ENCODE results near the gene ZNF423.
A peak's percentile ranks its signal among the peaks of the same experiment; 100 is the strongest.
"Not testable (repeated sequence)": the region's sequence is repeated elsewhere in the genome, so short reads cannot be mapped to it uniquely, and the experiment has no call there.

The ZNF423 gene

DNA sequence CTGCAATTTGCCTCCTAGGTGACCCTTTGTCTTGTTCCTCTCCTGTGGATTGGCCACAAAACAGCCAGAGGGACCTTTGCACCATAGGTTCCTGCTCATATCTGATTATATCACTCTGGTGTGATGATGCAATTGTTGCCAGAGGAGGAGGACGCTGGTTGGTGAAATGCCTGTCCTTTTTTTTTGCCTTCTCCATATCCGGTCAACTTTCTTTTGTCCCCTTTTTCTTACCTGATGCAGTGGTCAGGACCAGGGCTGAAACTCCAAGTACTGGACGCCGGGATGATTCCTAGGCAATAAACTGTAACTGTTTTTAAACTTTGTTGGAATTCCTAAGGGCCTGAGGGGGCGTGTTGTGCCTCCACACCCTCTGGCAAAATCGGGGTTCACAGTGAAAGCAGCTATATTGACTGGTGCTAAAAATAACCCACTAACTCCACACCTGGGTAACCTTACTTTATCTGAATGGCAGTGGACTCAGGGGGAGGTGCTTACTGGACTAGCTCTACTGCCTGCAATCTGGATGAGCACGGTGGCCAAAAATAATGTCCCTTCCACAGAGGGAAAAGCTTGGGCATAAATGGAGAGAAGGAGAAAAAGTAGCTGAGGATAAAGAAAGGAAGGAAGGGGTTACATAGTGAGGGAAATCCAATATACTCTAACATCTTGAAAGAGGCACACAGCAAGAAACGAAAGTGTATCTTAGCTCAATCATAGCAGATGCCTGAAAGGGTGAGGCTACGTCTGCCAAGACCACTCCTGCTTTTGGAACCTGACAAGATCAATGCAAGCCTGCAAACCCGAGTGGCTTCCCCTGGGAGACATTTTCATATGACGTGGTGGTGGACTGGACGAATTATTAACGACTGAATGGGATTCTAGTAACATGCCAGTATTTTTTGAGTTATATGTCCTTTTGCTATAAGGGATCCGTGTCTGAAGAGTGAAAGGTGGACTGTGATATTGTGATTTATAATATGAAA is 28.4 kb upstream of the ZNF423 start:
- no peaks in the 10 kb centered on the region; the same call in 1 of the 2 replicates for H3K27me3 ChIP-seq (replicated peaks; ENCODE audit: control insufficient read depth, insufficient read depth, low read length)
- no peak overlapping the region for H3K4me3 ChIP-seq (replicated peaks; ENCODE audit: low read depth, low read length)
- no peak for DNase-seq (ENCODE audit: extremely low read depth, insufficient read length)
- TF ChIP-seq, protein P1, sequence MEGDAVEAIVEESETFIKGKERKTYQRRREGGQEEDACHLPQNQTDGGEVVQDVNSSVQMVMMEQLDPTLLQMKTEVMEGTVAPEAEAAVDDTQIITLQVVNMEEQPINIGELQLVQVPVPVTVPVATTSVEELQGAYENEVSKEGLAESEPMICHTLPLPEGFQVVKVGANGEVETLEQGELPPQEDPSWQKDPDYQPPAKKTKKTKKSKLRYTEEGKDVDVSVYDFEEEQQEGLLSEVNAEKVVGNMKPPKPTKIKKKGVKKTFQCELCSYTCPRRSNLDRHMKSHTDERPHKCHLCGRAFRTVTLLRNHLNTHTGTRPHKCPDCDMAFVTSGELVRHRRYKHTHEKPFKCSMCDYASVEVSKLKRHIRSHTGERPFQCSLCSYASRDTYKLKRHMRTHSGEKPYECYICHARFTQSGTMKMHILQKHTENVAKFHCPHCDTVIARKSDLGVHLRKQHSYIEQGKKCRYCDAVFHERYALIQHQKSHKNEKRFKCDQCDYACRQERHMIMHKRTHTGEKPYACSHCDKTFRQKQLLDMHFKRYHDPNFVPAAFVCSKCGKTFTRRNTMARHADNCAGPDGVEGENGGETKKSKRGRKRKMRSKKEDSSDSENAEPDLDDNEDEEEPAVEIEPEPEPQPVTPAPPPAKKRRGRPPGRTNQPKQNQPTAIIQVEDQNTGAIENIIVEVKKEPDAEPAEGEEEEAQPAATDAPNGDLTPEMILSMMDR (IDR thresholded peaks at IDR 0.05; ENCODE audit: insufficient read depth, low read length, poor library complexity, severe bottlenecking): no peak
- H3K36me3 ChIP-seq (ENCODE audit: control insufficient read depth, insufficient read depth, low read length): no peaks in the 10 kb centered on the region

- TF ChIP-seq, protein P1 (IDR thresholded peaks at IDR 0.05; ENCODE audit: insufficient read depth, low read length, poor library complexity, severe bottlenecking): no peak
- Histone ChIP-seq H3K36me3 (ENCODE audit: control insufficient read depth, insufficient read depth, low read length) (no peaks in the 10 kb centered on the region), H3K27me3 (replicated peaks; ENCODE audit: control insufficient read depth, insufficient read depth, low read length) (no peaks in the 10 kb centered on the region; the same call in 1 of the 2 replicates), H3K4me3 (replicated peaks; ENCODE audit: low read depth, low read length) (no peak overlapping the region)
- DNase-seq (ENCODE audit: extremely low read depth, insufficient read length): no peak
Observed at GRCh38 chr16:49883076-49884014, 27.4 kb upstream of the ZNF423 start.

DNA sequence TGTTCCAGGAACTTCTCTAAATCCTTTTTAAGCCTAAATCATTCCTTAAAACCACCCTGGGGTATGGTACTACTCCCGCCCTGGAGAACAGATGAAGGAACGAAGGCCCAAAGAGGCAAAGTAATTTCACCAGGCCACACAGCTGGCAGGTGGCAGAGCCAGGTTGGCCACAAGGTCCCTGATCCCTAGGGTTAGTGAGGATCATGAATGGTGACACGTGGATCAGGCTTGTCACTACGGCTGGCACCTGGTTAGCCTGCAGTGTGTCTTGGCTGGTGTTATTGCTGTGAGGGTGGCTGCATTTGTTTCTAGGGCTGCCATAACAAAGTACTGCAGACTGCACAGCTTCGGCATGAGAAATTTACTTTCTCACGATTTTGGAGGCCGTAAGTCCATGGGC is 26.0 kb upstream of the ZNF423 start:
- TF ChIP-seq, protein P1 (IDR thresholded peaks at IDR 0.05; ENCODE audit: insufficient read depth, low read length, poor library complexity, severe bottlenecking): no peak
- Histone ChIP-seq H3K36me3 (ENCODE audit: control insufficient read depth, insufficient read depth, low read length) (no peaks in the 10 kb centered on the region), H3K27me3 (replicated peaks; ENCODE audit: control insufficient read depth, insufficient read depth, low read length) (no peaks in the 10 kb centered on the region; the same call in 1 of the 2 replicates), H3K4me3 (replicated peaks; ENCODE audit: low read depth, low read length) (no peak overlapping the region)
- no peak for DNase-seq (ENCODE audit: extremely low read depth, insufficient read length)

DNA sequence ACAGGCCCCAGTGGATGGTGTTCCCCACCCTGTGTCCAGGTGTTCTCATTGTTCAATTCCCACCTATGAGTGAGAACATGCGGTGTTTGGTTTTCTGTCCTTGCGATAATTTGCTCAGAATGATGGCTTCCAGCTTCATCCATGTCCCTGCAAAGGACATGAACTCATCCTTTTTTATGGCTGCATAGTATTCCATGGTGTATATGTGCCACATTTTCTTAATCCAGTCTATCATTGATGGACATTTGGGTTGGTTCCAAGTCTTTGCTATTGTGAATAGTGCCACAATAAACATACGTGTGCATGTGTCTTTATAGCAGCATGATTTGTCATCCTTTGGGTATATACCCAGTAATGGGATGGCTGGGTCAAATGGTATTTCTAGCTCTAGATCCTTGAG is 22.6 kb upstream of the ZNF423 start:
- not testable (repeated sequence) for DNase-seq (ENCODE audit: extremely low read depth, insufficient read length); H3K27me3 ChIP-seq (replicated peaks; ENCODE audit: control insufficient read depth, insufficient read depth, low read length); H3K36me3 ChIP-seq (ENCODE audit: control insufficient read depth, insufficient read depth, low read length); H3K4me3 ChIP-seq (replicated peaks; ENCODE audit: low read depth, low read length)

GRCh38 chr16:49876716-49877129 is 20.8 kb upstream of the ZNF423 start:
- H3K4me3 ChIP-seq (replicated peaks; ENCODE audit: low read depth, low read length): no peak overlapping the region
- no peaks in the 10 kb centered on the region; the same call in none of the 2 replicates for H3K27me3 ChIP-seq (replicated peaks; ENCODE audit: control insufficient read depth, insufficient read depth, low read length)
- DNase-seq (ENCODE audit: extremely low read depth, insufficient read length): peak; percentile 42
- TF ChIP-seq, protein P1 (IDR thresholded peaks at IDR 0.05; ENCODE audit: insufficient read depth, low read length, poor library complexity, severe bottlenecking): peak; percentile 84
- H3K36me3 ChIP-seq (ENCODE audit: control insufficient read depth, insufficient read depth, low read length): no peaks in the 10 kb centered on the region
